Ascending aorta (tissue), 2 donors: Measurements from ENCODE around the gene SLC25A6. TPM values are rescaled to one million over a fixed set of nuclear protein-coding genes. Genes with fewer than 3 reads are reported as not detected.

Experiments
- DNase-seq, 2 donors: peaks; one replicate each; pipeline ENCODE4 v3.0.0-alpha.2; 2019; ENCODE audit warnings: low spot score in 2 of 2
- H3K27ac ChIP-seq, 2 donors: fragments of 200-600 bp; sonication (generic); one replicate each; pipeline ENCODE4 v1.5.1; 2016 to 2017; ENCODE audit warnings: mild to moderate bottlenecking in 1 of 2
- H3K27me3 ChIP-seq: fragments of 200-600 bp; sonication (generic); one replicate; pipeline ENCODE4 v1.5.1; 2017
- H3K36me3 ChIP-seq, 2 donors: fragments of 200-600 bp; sonication (generic); one replicate each; pipeline ENCODE4 v1.5.1; 2016
- H3K4me1 ChIP-seq, 2 donors: fragments of 200-600 bp; sonication (generic); one replicate each; pipeline ENCODE4 v1.5.1; 2016 to 2017; ENCODE audit warnings: mild to moderate bottlenecking in 1 of 2
- H3K4me3 ChIP-seq, 2 donors: fragments of 200-600 bp; sonication (generic); one replicate each; pipeline ENCODE4 v1.5.1; 2016 to 2017; ENCODE audit warnings: mild to moderate bottlenecking in 1 of 2
- H3K9me3 ChIP-seq, 2 donors: fragments of 200-600 bp; sonication (generic); one replicate each; pipeline ENCODE4 v1.5.1; 2016
- intact Hi-C: fragments of 100-400 bp; cut with DNase I; formaldehyde crosslinking; loops from one replicate; pipeline ENCODE4 v1.15.1; 2023
- total RNA-seq: library from RNA; depleted of rRNA; stranded (reverse); fragments of >200 nt; gene quantifications from one replicate; pipeline ENCODE4 v1.1.0, GENCODE V29; 2016
- TF ChIP-seq, protein P1 (sequence below), 3 experiments: fragments of 200-600 bp in 2 of 3; fragments of 450-650 bp in 1 of 3; sonication (generic) in 2 of 3; IDR thresholded peaks; one replicate each; pipeline ENCODE4 v1.5.1; 2016 to 2019; ENCODE audit warnings: antibody characterized with exemption in 3 of 3, mild to moderate bottlenecking in 1 of 3, moderate library complexity in 1 of 3

SLC25A6 gene
- total RNA-seq, 1 donor from 2014 or later, result 535 TPM

DNA sequence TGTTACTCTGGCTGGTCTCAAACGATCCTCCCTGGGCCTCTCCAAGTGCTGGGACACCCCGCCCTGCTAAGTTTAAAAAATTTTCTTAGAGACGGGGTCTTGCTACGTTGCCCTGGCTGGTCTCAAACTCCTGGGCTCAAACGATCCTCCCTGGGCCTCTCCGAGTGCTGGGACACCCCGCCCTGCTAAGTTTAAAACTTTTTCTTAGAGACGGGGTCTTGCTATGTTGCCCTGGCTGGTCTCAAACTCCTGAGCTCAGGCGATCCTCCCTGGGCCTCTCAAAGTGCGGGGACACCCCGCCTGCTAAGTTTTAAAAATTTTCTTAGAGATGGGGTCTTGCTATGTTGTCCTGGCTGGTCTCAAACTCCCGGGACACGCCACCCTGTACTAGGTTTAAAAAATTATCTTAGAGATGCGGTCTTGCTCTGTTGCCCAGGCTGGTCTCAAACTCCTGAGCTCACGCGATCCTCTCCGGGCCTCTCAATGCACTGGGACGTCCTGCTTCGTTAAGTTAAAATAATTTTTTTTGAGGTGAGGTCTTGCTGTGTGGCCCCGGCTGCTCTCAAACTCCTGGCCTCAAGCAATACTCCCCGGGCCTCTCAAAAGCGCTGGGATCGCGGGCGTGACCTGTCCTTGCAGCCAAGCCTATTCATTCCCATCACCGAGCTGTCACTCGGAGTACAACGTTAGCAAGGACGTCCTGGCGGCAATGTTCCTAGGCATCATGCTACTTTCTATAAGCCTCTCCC is 1.1 kb downstream of the SLC25A6 start:
- intact Hi-C loops, result loop anchor here (5.0 to 10.0 kb wide), 3 partner anchors 937 to 1302 kb away; partner anchors contain the start of gene CD99
- Histone ChIP-seq H3K9me3 (no peaks in the 10 kb centered on the region), H3K27me3 (no peaks in the 10 kb centered on the region), H3K36me3 (peaks cover 46 to 48% of the 10 kb centered on the region in 2 donors), H3K4me1 (peaks cover 7 to 11% of the 10 kb centered on the region in 2 donors), H3K27ac (peak overlapping the region; percentile 98 to 99), H3K4me3 (peak overlapping the region; percentile 99 to 100)
- DNase-seq, result peak in 1 of 2 donors; percentile 59
- TF ChIP-seq, protein P1, sequence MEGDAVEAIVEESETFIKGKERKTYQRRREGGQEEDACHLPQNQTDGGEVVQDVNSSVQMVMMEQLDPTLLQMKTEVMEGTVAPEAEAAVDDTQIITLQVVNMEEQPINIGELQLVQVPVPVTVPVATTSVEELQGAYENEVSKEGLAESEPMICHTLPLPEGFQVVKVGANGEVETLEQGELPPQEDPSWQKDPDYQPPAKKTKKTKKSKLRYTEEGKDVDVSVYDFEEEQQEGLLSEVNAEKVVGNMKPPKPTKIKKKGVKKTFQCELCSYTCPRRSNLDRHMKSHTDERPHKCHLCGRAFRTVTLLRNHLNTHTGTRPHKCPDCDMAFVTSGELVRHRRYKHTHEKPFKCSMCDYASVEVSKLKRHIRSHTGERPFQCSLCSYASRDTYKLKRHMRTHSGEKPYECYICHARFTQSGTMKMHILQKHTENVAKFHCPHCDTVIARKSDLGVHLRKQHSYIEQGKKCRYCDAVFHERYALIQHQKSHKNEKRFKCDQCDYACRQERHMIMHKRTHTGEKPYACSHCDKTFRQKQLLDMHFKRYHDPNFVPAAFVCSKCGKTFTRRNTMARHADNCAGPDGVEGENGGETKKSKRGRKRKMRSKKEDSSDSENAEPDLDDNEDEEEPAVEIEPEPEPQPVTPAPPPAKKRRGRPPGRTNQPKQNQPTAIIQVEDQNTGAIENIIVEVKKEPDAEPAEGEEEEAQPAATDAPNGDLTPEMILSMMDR (IDR thresholded peaks at IDR 0.05), result no peak

DNA sequence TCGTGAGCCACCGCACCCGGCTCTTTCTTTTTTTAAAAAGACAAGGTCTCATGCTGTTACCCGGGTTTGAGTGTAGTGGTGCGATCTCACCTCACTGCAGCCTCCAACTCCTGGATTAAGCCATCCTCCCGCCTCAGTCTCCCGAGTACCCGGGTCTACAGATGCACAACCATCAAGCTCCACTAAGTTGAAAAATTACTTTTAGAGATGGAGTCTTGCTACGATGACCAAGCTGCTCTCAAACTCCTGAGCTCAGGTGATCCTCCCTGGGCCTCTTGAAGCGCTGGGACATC is 2.0 kb downstream of the SLC25A6 start:
- Histone ChIP-seq H3K4me1 (peaks cover 7 to 11% of the 10 kb centered on the region in 2 donors), H3K27me3 (no peaks in the 10 kb centered on the region), H3K27ac (no peak overlapping the region), H3K36me3 (peaks cover 54 to 57% of the 10 kb centered on the region in 2 donors), H3K9me3 (no peaks in the 10 kb centered on the region), H3K4me3 (no peak overlapping the region)
- intact Hi-C loops, result loop anchor here (5.0 to 10.0 kb wide), 3 partner anchors 937 to 1302 kb away; partner anchors contain the start of gene CD99
- peak in 1 of 2 donors; percentile 62 for DNase-seq
- TF ChIP-seq, protein P1 (IDR thresholded peaks at IDR 0.05), result no peak

DNA sequence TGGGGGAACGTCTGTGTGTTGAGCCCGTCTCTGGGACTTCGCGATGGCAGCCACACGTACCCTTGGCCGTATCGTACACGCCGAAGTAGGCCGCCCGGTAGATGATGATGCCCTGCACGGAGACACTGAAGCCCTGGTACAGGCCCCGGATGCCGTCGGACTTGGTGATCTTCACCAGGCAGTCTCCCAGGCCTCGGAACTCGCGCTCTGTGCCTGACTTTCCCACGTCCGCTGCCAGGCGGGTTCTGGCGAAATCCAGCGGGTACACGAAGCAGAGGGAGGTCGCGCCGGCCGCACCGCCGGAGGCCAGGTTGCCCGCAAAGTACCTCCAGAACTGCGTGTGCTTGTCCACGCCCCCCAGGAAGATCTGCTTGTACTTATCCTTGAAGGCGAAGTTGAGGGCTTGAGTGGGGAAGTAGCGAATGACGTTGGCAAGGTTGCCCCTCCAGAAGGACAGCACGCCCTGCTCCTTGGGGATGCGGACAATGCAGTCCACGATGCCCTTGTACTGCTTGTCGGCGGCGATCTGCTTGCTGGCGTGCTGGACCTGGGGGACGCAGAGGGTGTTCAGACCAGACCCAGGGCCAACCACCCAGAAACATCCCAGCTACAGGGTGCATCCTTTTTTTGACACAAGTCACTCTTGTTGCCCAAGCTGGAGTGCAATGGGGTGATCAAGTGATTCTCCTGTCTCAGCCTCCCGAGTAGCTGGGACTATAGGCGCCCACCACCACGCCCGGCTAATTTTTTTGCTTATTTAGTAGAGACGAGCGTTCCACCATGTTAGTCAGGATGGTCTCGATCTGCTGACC is 2.5 kb downstream of the SLC25A6 start:
- H3K36me3 ChIP-seq, result peaks cover 59 to 62% of the 10 kb centered on the region in 2 donors
- intact Hi-C loops, result no loop called here
- DNase-seq, result peak in 1 of 2 donors; percentile 60

DNA sequence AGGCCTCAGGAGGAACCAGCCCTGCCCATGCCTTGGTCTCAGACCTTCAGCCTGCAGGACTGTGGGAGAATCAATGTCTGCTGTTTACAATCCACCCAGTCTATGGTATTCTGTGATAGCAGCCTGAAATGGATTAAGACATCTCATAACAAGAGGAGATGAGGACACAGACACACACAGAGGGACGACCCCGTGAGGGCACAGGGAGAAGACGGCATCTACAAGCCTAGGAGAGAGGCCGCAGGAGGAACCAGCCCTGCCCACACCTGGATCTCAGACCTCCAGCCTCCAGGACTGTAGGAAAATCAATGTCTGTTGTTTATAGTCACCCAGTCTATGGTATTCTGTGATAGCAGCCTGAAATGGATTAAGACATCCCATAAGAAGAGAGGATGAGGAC is 3.3 kb downstream of the SLC25A6 start:
- Histone ChIP-seq H3K4me3 (no peak overlapping the region), H3K9me3 (no peaks in the 10 kb centered on the region), H3K27ac (no peak overlapping the region), H3K36me3 (peaks cover 59 to 67% of the 10 kb centered on the region in 2 donors), H3K4me1 (peaks cover 7 to 9% of the 10 kb centered on the region in 2 donors), H3K27me3 (no peaks in the 10 kb centered on the region)
- no peak for DNase-seq
- TF ChIP-seq, protein P1 (IDR thresholded peaks at IDR 0.05), result no peak
- intact Hi-C loops, result no loop called here

More for the DNA sequence above, 2.5 kb downstream of the SLC25A6 start:
- TF ChIP-seq, protein P1 (IDR thresholded peaks at IDR 0.05), result no peak
- H3K9me3 ChIP-seq, result no peaks in the 10 kb centered on the region
- H3K27ac ChIP-seq, result no peak overlapping the region
- no peaks in the 10 kb centered on the region for H3K27me3 ChIP-seq
- H3K4me3 ChIP-seq, result no peak overlapping the region
- peaks cover 7 to 11% of the 10 kb centered on the region in 2 donors for H3K4me1 ChIP-seq

DNA sequence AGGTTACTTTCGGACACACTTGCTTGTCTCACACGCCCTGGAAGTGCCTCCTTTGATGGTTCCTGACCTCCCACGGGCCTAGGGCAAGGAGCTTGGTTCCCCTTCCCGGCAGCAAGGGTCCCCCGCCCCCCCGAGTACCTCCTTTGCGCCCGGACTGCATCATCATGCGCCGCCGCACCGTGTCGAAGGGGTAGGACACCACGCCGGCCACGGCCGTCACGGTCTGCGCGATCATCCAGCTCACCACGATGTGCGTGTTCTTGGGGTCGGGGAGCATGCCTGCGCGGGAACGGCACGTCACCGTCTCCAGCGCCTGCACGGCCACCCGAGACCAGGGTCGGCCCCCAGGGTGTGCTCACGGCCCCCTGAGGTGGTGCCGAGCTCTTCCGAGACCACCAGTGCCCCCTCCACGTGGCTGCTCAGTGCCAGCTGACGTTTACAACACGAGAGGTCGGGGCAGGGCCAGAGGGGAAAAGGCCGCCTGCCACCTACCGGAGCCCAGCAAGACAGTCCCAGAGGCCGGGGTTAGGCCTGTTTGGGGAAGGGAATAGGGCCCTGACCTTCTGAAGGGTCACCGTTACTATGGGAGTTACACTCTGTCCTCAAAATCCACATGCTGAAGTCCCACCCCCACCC is 4.7 kb downstream of the SLC25A6 start:
- Histone ChIP-seq H3K4me1 (peaks cover 2 to 9% of the 10 kb centered on the region in 2 donors), H3K9me3 (no peaks in the 10 kb centered on the region), H3K27me3 (no peaks in the 10 kb centered on the region), H3K4me3 (no peak overlapping the region), H3K36me3 (peaks cover 61 to 70% of the 10 kb centered on the region in 2 donors), H3K27ac (no peak overlapping the region)
- intact Hi-C loops, result no loop called here
- TF ChIP-seq, protein P1 (IDR thresholded peaks at IDR 0.05), result no peak
- no peak for DNase-seq
